Activated CD4-positive, alpha-beta memory T cell treated with anti-CD3 and anti-CD28 coated beads, Interleukin-2, amount 10 ng/mL, durations not matched to agents 7 days and 5 days (primary cell): ENCODE measurements around the gene CFL1. TPM values are rescaled to one million over a fixed set of nuclear protein-coding genes. Genes with fewer than 3 reads are reported as not detected.

Experiments used
- CTCF ChIA-PET: fragments of 350-600 bp; sonication (Branson Sonifier 250); formaldehyde crosslinking; loops from one replicate; lab custom pipeline; 2021; ENCODE audit warnings: antibody characterized with exemption, inconsistent platforms; lab: Charles Lee
- POLR2A ChIA-PET: fragments of 350-600 bp; sonication (Branson Sonifier 250); formaldehyde crosslinking; loops from one replicate; lab custom pipeline; 2021; ENCODE audit warnings: antibody characterized with exemption; lab: Charles Lee
- DNase-seq: peaks from one replicate; pipeline ENCODE4 v3.0.0-alpha.2; 2020
- H3K27ac Mint-ChIP-seq: one replicate; pipeline ENCODE4 v1.8.0; 2021; ENCODE audit warnings: mild to moderate bottlenecking, mixed read lengths
- H3K27me3 Mint-ChIP-seq: one replicate; pipeline ENCODE4 v1.8.0; 2021; ENCODE audit warnings: mixed read lengths
- H3K36me3 Mint-ChIP-seq: one replicate; pipeline ENCODE4 v1.8.0; 2021; ENCODE audit warnings: low read depth, mixed read lengths
- H3K4me1 Mint-ChIP-seq: one replicate; pipeline ENCODE4 v1.8.0; 2021; ENCODE audit warnings: mixed read lengths
- H3K4me3 Mint-ChIP-seq: one replicate; pipeline ENCODE4 v1.8.0; 2021; ENCODE audit warnings: mild to moderate bottlenecking, mixed read lengths
- H3K9me3 Mint-ChIP-seq: one replicate; pipeline ENCODE4 v1.8.0; 2021; ENCODE audit warnings: mixed read lengths
- total RNA-seq, 2 experiments: library from RNA; stranded (reverse); gene quantifications; one replicate each; pipeline ENCODE4 v1.2.3, GENCODE V29; 2021

CFL1 gene
- total RNA-seq, 2 experiments from 2014 or later: 1,733 to 1,734 TPM

GRCh38 chr11:65879617-65880016 lies 21.6 kb upstream of the CFL1 start, which contains the start of gene CTSW:
Gene CTSW, plus strand, starts transcription at chr11:65879837. Its CDS starts 18 bp downstream, at chr11:65879855.
- DNase-seq: peak; percentile 64
- Mint-ChIP-seq H3K4me3 (peak within 1 kb of the TSS; percentile 67), H3K27me3 (no peaks in the 10 kb centered on the region), H3K4me1 (peaks cover 57% of the 10 kb centered on the region), H3K27ac (peak within 1 kb of the TSS; percentile 88), H3K36me3 (peaks cover 23% of the 10 kb centered on the region), H3K9me3 (no peaks in the 10 kb centered on the region)
- ChIA-PET CTCF (interaction anchor here (1.4 to 3.5 kb wide), 4 partner anchors 10 to 143 kb away, joined by 3 to 21 read pairs (median 9); partner anchors contain the start of genes CCDC85B, FIBP and MUS81), POLR2A (interaction anchor here (0.9 to 6.6 kb wide), 7 partner anchors 9 to 168 kb away, joined by 3 to 51 read pairs (median 5); partner anchors contain the start of genes CCDC85B, CFL1, FIBP and KAT5)

DNA sequence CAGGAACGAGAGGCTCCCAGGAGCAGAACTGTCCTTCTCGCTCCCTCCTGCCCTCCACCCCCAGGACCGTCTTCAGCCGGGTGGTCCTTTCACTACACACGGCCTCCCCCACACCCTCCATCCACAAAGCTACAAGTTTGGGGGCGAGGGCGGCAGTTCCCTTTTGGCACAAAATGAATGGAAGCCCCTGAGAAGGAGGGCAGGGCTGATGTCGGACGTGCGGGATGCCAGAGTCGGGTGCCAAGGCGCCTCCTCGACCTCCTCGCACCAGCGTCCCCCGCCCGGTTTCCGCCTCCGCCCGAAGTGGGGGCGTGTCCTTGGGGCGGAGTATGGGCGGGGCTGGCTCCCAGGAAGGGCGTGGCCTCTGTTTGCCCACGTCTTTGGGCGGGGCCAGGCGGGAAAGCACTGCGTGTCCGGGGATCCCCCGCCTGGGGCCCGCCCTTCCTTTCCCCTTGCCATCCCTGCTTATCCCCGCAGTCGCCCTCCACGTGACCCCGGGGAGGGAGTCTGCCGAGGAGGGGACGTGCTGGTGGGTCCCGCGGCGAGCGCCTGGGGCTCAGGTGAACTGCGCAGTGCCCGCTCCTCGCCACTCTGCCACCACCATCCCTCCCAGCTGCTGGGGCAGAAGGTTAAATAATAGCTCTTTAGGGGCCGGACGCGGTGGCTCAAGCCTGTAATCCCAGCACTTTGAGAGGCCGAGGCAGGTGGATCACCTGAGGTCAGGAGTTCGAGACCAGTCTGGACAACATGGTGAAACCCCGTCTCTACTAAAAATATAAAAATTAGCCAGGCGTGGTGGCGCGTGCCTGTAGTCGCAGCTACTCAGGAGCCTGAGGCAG lies 15.6 kb upstream of the CFL1 start:
- CTCF ChIA-PET: interaction anchor here (0.6 to 4.4 kb wide), 5 partner anchors 13 to 197 kb away, joined by 3 to 82 read pairs (median 3); partner anchors contain the start of genes CCDC85B, FIBP and MUS81
- H3K9me3 Mint-ChIP-seq: no peaks in the 10 kb centered on the region
- peak overlapping the region; percentile 68 for H3K27ac Mint-ChIP-seq
- peak; percentile 97 for DNase-seq
- peak overlapping the region; percentile 85 for H3K4me3 Mint-ChIP-seq
- peaks cover 43% of the 10 kb centered on the region for H3K4me1 Mint-ChIP-seq
- POLR2A ChIA-PET: interaction anchor here (1.1 to 2.9 kb wide), 10 partner anchors 10 to 94 kb away, joined by 3 to 47 read pairs (median 6); partner anchors contain the start of genes C11orf68, CCDC85B, CFL1 and FIBP
- H3K36me3 Mint-ChIP-seq: peaks cover 5% of the 10 kb centered on the region
- peaks cover 10% of the 10 kb centered on the region for H3K27me3 Mint-ChIP-seq

- Mint-ChIP-seq H3K4me3 (peak within 1 kb of the TSS; percentile 85), H3K27me3 (peaks cover 10% of the 10 kb centered on the region), H3K36me3 (peaks cover 6% of the 10 kb centered on the region), H3K27ac (peak within 1 kb of the TSS; percentile 68), H3K4me1 (peaks cover 38% of the 10 kb centered on the region), H3K9me3 (no peaks in the 10 kb centered on the region)
- DNase-seq: no peak
- ChIA-PET POLR2A (interaction anchor here (1.2 to 4.9 kb wide), 11 partner anchors 9 to 89 kb away, joined by 3 to 135 read pairs (median 8); partner anchors contain the start of genes CCDC85B, CFL1, FIBP and MUS81), CTCF (interaction anchor here (1.2 to 4.7 kb wide), 4 partner anchors 12 to 21 kb away, joined by 3 to 82 read pairs (median 36); partner anchors contain the start of genes CCDC85B, FIBP and MUS81)
Observed at GRCh38 chr11:65872586-65873317, 14.8 kb upstream of the CFL1 start, which contains the start of gene EFEMP2. Gene EFEMP2, minus strand, starts transcription at chr11:65872800. Its CDS starts 446 bp downstream, at chr11:65872354.

DNA sequence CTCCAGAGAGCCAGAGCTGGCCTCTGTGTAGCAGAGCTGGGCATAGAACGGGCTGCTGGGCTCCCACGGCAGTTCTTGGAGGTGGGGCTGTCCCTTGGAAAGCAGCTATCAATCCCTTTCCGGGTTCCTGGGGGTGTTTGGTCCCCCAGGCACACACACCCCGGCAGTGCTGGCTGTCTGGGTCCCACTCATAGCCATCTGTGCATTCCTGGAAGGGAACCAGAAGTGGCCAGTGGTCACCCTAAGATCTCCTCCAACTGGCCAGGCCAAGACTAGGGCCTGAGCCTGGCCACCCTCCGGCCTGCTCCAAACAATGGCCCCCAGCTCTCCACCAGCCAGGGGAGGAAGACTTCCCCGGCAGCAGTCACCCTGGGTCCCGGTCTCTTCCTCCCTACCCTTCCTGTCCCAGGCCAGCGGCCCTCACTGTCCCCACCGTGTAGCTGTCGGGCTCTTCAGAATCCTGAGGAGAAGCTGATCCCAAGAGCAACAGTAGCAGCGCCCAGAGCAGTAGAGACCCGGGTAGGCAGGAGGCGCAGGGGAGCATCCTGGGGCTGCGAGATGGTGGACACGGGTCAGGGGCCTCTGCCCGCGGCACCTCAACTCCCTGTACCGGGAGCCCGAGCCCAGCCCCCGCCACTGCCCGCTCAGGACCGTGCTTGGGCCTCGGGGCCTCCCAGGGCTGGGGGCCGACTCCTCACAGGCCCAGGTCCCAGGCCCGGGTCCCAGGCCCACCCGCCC lies 14.0 kb upstream of the CFL1 start:
- CTCF ChIA-PET: interaction anchor here (1.2 to 4.7 kb wide), 3 partner anchors 12 to 21 kb away, joined by 4 to 46 read pairs (median 8); partner anchors contain the start of genes CCDC85B and MUS81
- peaks cover 37% of the 10 kb centered on the region for H3K4me1 Mint-ChIP-seq
- H3K27me3 Mint-ChIP-seq: peaks cover 10% of the 10 kb centered on the region
- H3K4me3 Mint-ChIP-seq: peak overlapping the region; percentile 37
- POLR2A ChIA-PET: interaction anchor here (0.9 to 4.9 kb wide), 11 partner anchors 8 to 234 kb away, joined by 3 to 135 read pairs (median 5); partner anchors contain the start of genes BANF1, CCDC85B, CFL1 and CTSW
- H3K27ac Mint-ChIP-seq: no peak overlapping the region
- peaks cover 13% of the 10 kb centered on the region for H3K36me3 Mint-ChIP-seq
- H3K9me3 Mint-ChIP-seq: no peaks in the 10 kb centered on the region
- no peak for DNase-seq

- H3K4me1 Mint-ChIP-seq: peaks cover 37% of the 10 kb centered on the region
- no peak for DNase-seq
- H3K9me3 Mint-ChIP-seq: no peaks in the 10 kb centered on the region
- POLR2A ChIA-PET: interaction anchor here (0.7 to 4.9 kb wide), 15 partner anchors 8 to 233 kb away, joined by 3 to 135 read pairs (median 4); partner anchors contain the start of genes BANF1, CCDC85B, CFL1 and CTSW
- peaks cover 17% of the 10 kb centered on the region for H3K36me3 Mint-ChIP-seq
- CTCF ChIA-PET: interaction anchor here (1.2 to 4.7 kb wide), 4 partner anchors 11 to 20 kb away, joined by 4 to 46 read pairs (median 8); partner anchors contain the start of genes CCDC85B and MUS81
- peaks cover 10% of the 10 kb centered on the region for H3K27me3 Mint-ChIP-seq
- no peak overlapping the region for H3K27ac Mint-ChIP-seq
- no peak overlapping the region for H3K4me3 Mint-ChIP-seq
Observed at GRCh38 chr11:65870706-65871681, 13.0 kb upstream of the CFL1 start.

DNA sequence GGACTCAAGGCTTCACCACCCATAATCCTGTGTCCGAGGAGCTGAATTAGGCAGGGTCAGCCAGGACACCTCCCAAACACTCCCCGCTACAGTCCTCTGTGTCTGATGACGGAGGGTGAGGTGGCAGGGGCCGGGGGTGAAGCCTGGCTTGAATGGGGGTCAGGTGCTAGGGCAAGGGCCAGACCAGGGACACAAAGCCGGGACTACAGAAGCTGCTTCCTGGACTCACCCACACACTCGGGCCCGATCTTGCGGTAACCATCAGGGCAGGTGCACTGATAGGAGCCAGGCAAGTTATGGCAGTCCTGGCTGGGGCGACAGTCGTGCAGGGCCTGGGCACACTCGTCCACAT lies 12.3 kb upstream of the CFL1 start:
- DNase-seq: no peak
- H3K27ac Mint-ChIP-seq: no peak overlapping the region

DNA sequence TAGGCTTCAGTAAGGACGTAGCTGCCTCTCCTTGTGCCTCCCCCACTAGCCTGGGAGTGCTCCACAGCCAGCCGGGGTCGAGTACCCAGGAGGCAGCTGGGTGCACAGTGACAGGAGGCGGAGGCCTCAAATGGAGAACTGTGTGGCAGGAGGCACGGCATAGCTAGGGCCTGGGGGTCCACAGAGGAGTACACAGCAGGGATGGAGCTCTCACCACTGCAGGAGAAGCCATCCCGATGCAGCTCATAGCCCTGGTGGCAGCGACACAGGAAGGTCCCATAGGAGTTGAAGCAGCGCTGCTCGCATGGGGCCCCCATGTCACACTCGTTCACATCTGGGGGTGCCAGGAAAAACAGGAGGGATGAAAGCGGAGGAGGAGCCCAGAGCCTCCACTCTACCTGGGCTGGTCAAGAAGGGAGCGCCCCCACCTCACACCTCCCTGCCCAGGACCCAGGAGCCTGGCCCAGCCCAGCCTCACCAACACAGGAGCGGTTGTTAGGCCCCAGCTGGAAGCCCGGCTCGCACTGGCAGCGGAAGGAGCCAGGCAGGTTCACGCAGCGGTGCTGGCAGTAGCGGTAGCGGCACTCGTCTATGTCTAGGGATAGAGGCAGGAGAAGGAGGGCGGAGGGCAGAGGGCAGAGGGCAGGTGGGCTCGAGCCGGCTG lies 11.8 kb upstream of the CFL1 start:
- DNase-seq: no peak
- H3K4me3 Mint-ChIP-seq: no peak overlapping the region
- H3K27me3 Mint-ChIP-seq: peaks cover 10% of the 10 kb centered on the region
- H3K9me3 Mint-ChIP-seq: no peaks in the 10 kb centered on the region
- H3K27ac Mint-ChIP-seq: no peak overlapping the region
- CTCF ChIA-PET: interaction anchor here (0.9 to 4.7 kb wide), 6 partner anchors 9 to 152 kb away, joined by 3 to 46 read pairs (median 6); partner anchors contain the start of genes CCDC85B, FIBP and MUS81
- POLR2A ChIA-PET: interaction anchor here (0.7 to 4.9 kb wide), 11 partner anchors 11 to 157 kb away, joined by 3 to 135 read pairs (median 5); partner anchors contain the start of genes BANF1, CCDC85B, CFL1 and CTSW
- peaks cover 38% of the 10 kb centered on the region for H3K4me1 Mint-ChIP-seq
- H3K36me3 Mint-ChIP-seq: peaks cover 27% of the 10 kb centered on the region

More for the DNA sequence above, 12.3 kb upstream of the CFL1 start:
- Mint-ChIP-seq H3K4me3 (no peak overlapping the region), H3K36me3 (peaks cover 23% of the 10 kb centered on the region), H3K4me1 (peaks cover 37% of the 10 kb centered on the region), H3K27me3 (peaks cover 10% of the 10 kb centered on the region), H3K9me3 (no peaks in the 10 kb centered on the region)
- CTCF ChIA-PET: interaction anchor here (1.6 to 4.7 kb wide), 3 partner anchors 10 to 19 kb away, joined by 7 to 46 read pairs (median 16); partner anchors contain the start of genes CCDC85B, FIBP and MUS81
- POLR2A ChIA-PET: interaction anchor here (0.7 to 4.9 kb wide), 10 partner anchors 10 to 132 kb away, joined by 3 to 135 read pairs (median 6); partner anchors contain the start of genes BANF1, CCDC85B, CFL1 and CTSW

- Mint-ChIP-seq H3K4me3 (no peak overlapping the region), H3K36me3 (peaks cover 34% of the 10 kb centered on the region), H3K9me3 (no peaks in the 10 kb centered on the region), H3K27me3 (peaks cover 10% of the 10 kb centered on the region), H3K27ac (no peak overlapping the region), H3K4me1 (peaks cover 37% of the 10 kb centered on the region)
- ChIA-PET CTCF (interaction anchor here (0.9 to 4.7 kb wide), 5 partner anchors 9 to 153 kb away, joined by 3 to 46 read pairs (median 5); partner anchors contain the start of genes CCDC85B, FIBP and MUS81), POLR2A (interaction anchor here (0.6 to 4.9 kb wide), 10 partner anchors 10 to 156 kb away, joined by 3 to 135 read pairs (median 4); partner anchors contain the start of genes CCDC85B, CFL1, CTSW and FIBP)
- no peak for DNase-seq
Observed at GRCh38 chr11:65868907-65869306, 10.9 kb upstream of the CFL1 start.

GRCh38 chr11:65868076-65868667 lies 10.2 kb upstream of the CFL1 start:
- H3K4me3 Mint-ChIP-seq: no peak overlapping the region
- ChIA-PET CTCF (interaction anchor here (1.4 to 4.7 kb wide), 3 partner anchors 8 to 21 kb away, joined by 5 to 46 read pairs (median 16); partner anchors contain the start of genes CCDC85B, FIBP and MUS81), POLR2A (interaction anchor here (0.6 to 4.9 kb wide), 7 partner anchors 10 to 118 kb away, joined by 3 to 135 read pairs (median 12); partner anchors contain the start of genes CCDC85B, CFL1, CTSW and FIBP)
- no peak overlapping the region for H3K27ac Mint-ChIP-seq
- H3K36me3 Mint-ChIP-seq: peaks cover 38% of the 10 kb centered on the region
- H3K4me1 Mint-ChIP-seq: peaks cover 34% of the 10 kb centered on the region
- DNase-seq: no peak
- no peaks in the 10 kb centered on the region for H3K9me3 Mint-ChIP-seq
- peaks cover 7% of the 10 kb centered on the region for H3K27me3 Mint-ChIP-seq
